Thyroid gland (tissue), 4 donors: ENCODE data around the gene MNAT1.

Experiments used
- POLR2A ChIP-seq, 2 donors: fragments of 450-650 bp; IDR thresholded peaks; one replicate each; pipeline ENCODE4 v1.6.1; 2017; ENCODE audit warnings: antibody characterized with exemption in 2 of 2, mild to moderate bottlenecking in 2 of 2, moderate library complexity in 1 of 2
- TF ChIP-seq, protein P1 (sequence below), 6 experiments: fragments of 200-600 bp in 3 of 6; fragments of 450-650 bp in 3 of 6; sonication (generic) in 3 of 6; IDR thresholded peaks; one replicate each; pipeline ENCODE4 v1.5.1; 2016 to 2019; ENCODE audit warnings: antibody characterized with exemption in 6 of 6, mild to moderate bottlenecking in 2 of 6, inconsistent platforms in 1 of 6, moderate library complexity in 1 of 6

DNA sequence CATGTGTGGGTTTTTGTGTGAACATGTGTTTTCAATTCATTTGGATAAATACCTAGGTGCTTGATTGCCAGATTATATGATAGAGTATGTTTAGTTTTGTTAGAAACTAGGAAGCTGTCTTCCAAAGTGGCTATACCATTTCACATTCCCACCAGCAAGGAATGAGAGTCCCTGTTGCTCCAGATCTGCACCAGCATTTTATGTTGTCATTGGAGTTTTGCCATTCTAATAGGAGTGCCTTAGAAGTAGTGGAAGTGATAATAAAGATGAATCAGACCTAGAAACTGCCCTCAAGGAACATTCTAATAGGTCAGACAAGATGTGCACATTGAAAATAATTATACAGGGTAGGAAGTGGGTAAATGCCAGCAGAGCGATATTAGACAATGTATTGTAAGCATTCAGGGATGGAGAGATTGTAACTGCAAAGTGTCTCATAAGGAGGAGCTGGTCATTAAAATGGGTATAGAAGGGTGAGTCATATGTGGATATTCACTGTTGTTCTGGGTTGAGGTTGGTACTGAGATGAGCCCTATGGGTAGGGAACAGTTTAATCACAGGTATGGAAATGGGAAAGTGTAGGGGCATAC lies 71.4 kb downstream of the MNAT1 start:
- TF ChIP-seq, protein P1, sequence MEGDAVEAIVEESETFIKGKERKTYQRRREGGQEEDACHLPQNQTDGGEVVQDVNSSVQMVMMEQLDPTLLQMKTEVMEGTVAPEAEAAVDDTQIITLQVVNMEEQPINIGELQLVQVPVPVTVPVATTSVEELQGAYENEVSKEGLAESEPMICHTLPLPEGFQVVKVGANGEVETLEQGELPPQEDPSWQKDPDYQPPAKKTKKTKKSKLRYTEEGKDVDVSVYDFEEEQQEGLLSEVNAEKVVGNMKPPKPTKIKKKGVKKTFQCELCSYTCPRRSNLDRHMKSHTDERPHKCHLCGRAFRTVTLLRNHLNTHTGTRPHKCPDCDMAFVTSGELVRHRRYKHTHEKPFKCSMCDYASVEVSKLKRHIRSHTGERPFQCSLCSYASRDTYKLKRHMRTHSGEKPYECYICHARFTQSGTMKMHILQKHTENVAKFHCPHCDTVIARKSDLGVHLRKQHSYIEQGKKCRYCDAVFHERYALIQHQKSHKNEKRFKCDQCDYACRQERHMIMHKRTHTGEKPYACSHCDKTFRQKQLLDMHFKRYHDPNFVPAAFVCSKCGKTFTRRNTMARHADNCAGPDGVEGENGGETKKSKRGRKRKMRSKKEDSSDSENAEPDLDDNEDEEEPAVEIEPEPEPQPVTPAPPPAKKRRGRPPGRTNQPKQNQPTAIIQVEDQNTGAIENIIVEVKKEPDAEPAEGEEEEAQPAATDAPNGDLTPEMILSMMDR (IDR thresholded peaks at IDR 0.05) = no peak
- TF ChIP-seq POLR2A (IDR thresholded peaks at IDR 0.05) = no peak
